MG63 (cell line): Measurements from ENCODE around the gene PRDM5. TPM values are rescaled to one million over a fixed set of nuclear protein-coding genes. Genes with fewer than 3 reads are reported as not detected.

Source experiments
- DNase-seq: peaks from one replicate; pipeline ENCODE4 v3.0.0-alpha.2; 2020
- H3K27me3 ChIP-seq: fragments of 250-450 bp; sonication (Bioruptor Pico); 2 replicates; pipeline ENCODE4 v1.5.1; 2020; ENCODE audit warnings: mild to moderate bottlenecking, moderate library complexity
- H3K36me3 ChIP-seq: fragments of 250-450 bp; sonication (Bioruptor Pico); 2 replicates; pipeline ENCODE4 v1.5.1; 2020; ENCODE audit warnings: mild to moderate bottlenecking, moderate library complexity
- H3K4me3 ChIP-seq: fragments of 250-450 bp; sonication (Bioruptor Pico); 2 replicates; pipeline ENCODE4 v1.5.1; 2020; ENCODE audit warnings: mild to moderate bottlenecking, moderate library complexity
- H3K9me3 ChIP-seq: fragments of 250-450 bp; sonication (Bioruptor Pico); 2 replicates; pipeline ENCODE4 v1.5.1; 2020; ENCODE audit warnings: mild to moderate bottlenecking, moderate library complexity
- total RNA-seq: library from RNA; depleted of rRNA; stranded (reverse); fragments of >200 nt; shearing (Covaris generic); gene quantifications from 2 replicates; pipeline ENCODE4 v1.2.3, GENCODE V29; 2014; ENCODE audit warnings: low replicate concordance; rRNA removed

The PRDM5 gene
- 5.1 and 12.3 TPM in 2 replicates for total RNA-seq

- peak within 1 kb of the TSS; percentile 64 for H3K4me3 ChIP-seq
- no peaks in the 10 kb centered on the region for H3K9me3 ChIP-seq
- no peaks in the 10 kb centered on the region for H3K36me3 ChIP-seq
- H3K27me3 ChIP-seq: no peaks in the 10 kb centered on the region
- DNase-seq: peak; percentile 80
Measured at GRCh38 chr4:120922381-120923206, at the start of gene PRDM5. PRDM5 (minus strand) TSS chr4:120922726; CDS start chr4:120922608, 118 bp downstream.

GRCh38 chr4:120971884-120972283 is 49.4 kb upstream of the PRDM5 start:
- Histone ChIP-seq H3K36me3 (no peaks in the 10 kb centered on the region), H3K4me3 (no peak overlapping the region), H3K9me3 (no peaks in the 10 kb centered on the region), H3K27me3 (no peaks in the 10 kb centered on the region)
- no peak for DNase-seq

GRCh38 chr4:120965938-120966337 is 43.4 kb upstream of the PRDM5 start:
- DNase-seq: no peak
- Histone ChIP-seq H3K9me3 (no peaks in the 10 kb centered on the region), H3K27me3 (no peaks in the 10 kb centered on the region), H3K4me3 (no peak overlapping the region), H3K36me3 (no peaks in the 10 kb centered on the region)

GRCh38 chr4:120964596-120964995 is 42.1 kb upstream of the PRDM5 start:
- Histone ChIP-seq H3K36me3 (no peaks in the 10 kb centered on the region), H3K27me3 (no peaks in the 10 kb centered on the region), H3K9me3 (no peaks in the 10 kb centered on the region), H3K4me3 (no peak overlapping the region)
- DNase-seq: no peak

- no peak for DNase-seq
- Histone ChIP-seq H3K36me3 (no peaks in the 10 kb centered on the region), H3K9me3 (no peaks in the 10 kb centered on the region), H3K27me3 (no peaks in the 10 kb centered on the region), H3K4me3 (no peak overlapping the region)
Measured at GRCh38 chr4:120963449-120963848, 40.9 kb upstream of the PRDM5 start.

GRCh38 chr4:120960656-120961267 is 38.2 kb upstream of the PRDM5 start:
- H3K36me3 ChIP-seq: no peaks in the 10 kb centered on the region
- DNase-seq: no peak
- no peaks in the 10 kb centered on the region for H3K27me3 ChIP-seq

GRCh38 chr4:120948382-120948781 is 25.9 kb upstream of the PRDM5 start:
- no peak overlapping the region for H3K4me3 ChIP-seq
- H3K27me3 ChIP-seq: no peaks in the 10 kb centered on the region
- no peaks in the 10 kb centered on the region for H3K9me3 ChIP-seq
- no peaks in the 10 kb centered on the region for H3K36me3 ChIP-seq
- DNase-seq: no peak

More at GRCh38 chr4:120960656-120961267, 38.2 kb upstream of the PRDM5 start:
- Histone ChIP-seq H3K4me3 (no peak overlapping the region), H3K9me3 (no peaks in the 10 kb centered on the region)

- Histone ChIP-seq H3K27me3 (no peaks in the 10 kb centered on the region), H3K36me3 (no peaks in the 10 kb centered on the region), H3K4me3 (no peak overlapping the region), H3K9me3 (no peaks in the 10 kb centered on the region)
- no peak for DNase-seq
Measured at GRCh38 chr4:120942776-120943175, 20.2 kb upstream of the PRDM5 start.

GRCh38 chr4:120940547-120940946 is 18.0 kb upstream of the PRDM5 start:
- Histone ChIP-seq H3K27me3 (no peaks in the 10 kb centered on the region), H3K36me3 (no peaks in the 10 kb centered on the region), H3K4me3 (no peak overlapping the region), H3K9me3 (no peaks in the 10 kb centered on the region)
- no peak for DNase-seq

- DNase-seq: no peak
- no peaks in the 10 kb centered on the region for H3K9me3 ChIP-seq
- H3K27me3 ChIP-seq: no peaks in the 10 kb centered on the region
- no peaks in the 10 kb centered on the region for H3K36me3 ChIP-seq
- H3K4me3 ChIP-seq: no peak overlapping the region
Measured at GRCh38 chr4:120939693-120940092, 17.2 kb upstream of the PRDM5 start.

- H3K4me3 ChIP-seq: no peak overlapping the region
- no peaks in the 10 kb centered on the region for H3K27me3 ChIP-seq
- no peak for DNase-seq
- H3K9me3 ChIP-seq: no peaks in the 10 kb centered on the region
- no peaks in the 10 kb centered on the region for H3K36me3 ChIP-seq
Measured at GRCh38 chr4:120929847-120930246, 7.3 kb upstream of the PRDM5 start.

GRCh38 chr4:120927801-120928409 is 5.4 kb upstream of the PRDM5 start:
- Histone ChIP-seq H3K4me3 (no peak overlapping the region), H3K36me3 (no peaks in the 10 kb centered on the region), H3K9me3 (no peaks in the 10 kb centered on the region), H3K27me3 (no peaks in the 10 kb centered on the region)
- DNase-seq: no peak

GRCh38 chr4:120926358-120927025 is 4.0 kb upstream of the PRDM5 start:
- Histone ChIP-seq H3K4me3 (no peak overlapping the region), H3K27me3 (no peaks in the 10 kb centered on the region), H3K36me3 (no peaks in the 10 kb centered on the region), H3K9me3 (no peaks in the 10 kb centered on the region)
- no peak for DNase-seq

GRCh38 chr4:120924931-120925330 is 2.4 kb upstream of the PRDM5 start:
- no peaks in the 10 kb centered on the region for H3K9me3 ChIP-seq
- no peaks in the 10 kb centered on the region for H3K36me3 ChIP-seq
- no peak for DNase-seq
- no peaks in the 10 kb centered on the region for H3K27me3 ChIP-seq
- no peak overlapping the region for H3K4me3 ChIP-seq

GRCh38 chr4:120923207-120923522 is 639 bp upstream of the PRDM5 start:
- H3K4me3 ChIP-seq: peak overlapping the region; percentile 64
- no peaks in the 10 kb centered on the region for H3K9me3 ChIP-seq
- DNase-seq: no peak
- no peaks in the 10 kb centered on the region for H3K27me3 ChIP-seq
- H3K36me3 ChIP-seq: no peaks in the 10 kb centered on the region

GRCh38 chr4:120921456-120922380 is 808 bp downstream of the PRDM5 start:
- Histone ChIP-seq H3K27me3 (no peaks in the 10 kb centered on the region), H3K36me3 (no peaks in the 10 kb centered on the region), H3K4me3 (peak overlapping the region; percentile 64), H3K9me3 (no peaks in the 10 kb centered on the region)
- peak; percentile 79 for DNase-seq
